Epithelial cell of esophagus (primary cell): Measurements from ENCODE around the gene SEMA6A.

Source experiments
- DNase-seq: peaks from one replicate; pipeline ENCODE4 v3.0.0; 2010; ENCODE audit warnings: low read depth
- H3K4me3 ChIP-seq: 2 replicates; pipeline ENCODE4 v1.5.1; 2011; ENCODE audit warnings: mild to moderate bottlenecking, low read length, control low read depth
- TF ChIP-seq, protein P1 (sequence below): IDR thresholded peaks from 2 replicates; pipeline ENCODE4 v1.5.1; 2011; ENCODE audit warnings: low read depth, mild to moderate bottlenecking, low read length, control low read depth, inconsistent platforms; ENCODE audit not compliant: insufficient read depth; ENCODE audit errors: missing control alignments

SEMA6A gene

DNA sequence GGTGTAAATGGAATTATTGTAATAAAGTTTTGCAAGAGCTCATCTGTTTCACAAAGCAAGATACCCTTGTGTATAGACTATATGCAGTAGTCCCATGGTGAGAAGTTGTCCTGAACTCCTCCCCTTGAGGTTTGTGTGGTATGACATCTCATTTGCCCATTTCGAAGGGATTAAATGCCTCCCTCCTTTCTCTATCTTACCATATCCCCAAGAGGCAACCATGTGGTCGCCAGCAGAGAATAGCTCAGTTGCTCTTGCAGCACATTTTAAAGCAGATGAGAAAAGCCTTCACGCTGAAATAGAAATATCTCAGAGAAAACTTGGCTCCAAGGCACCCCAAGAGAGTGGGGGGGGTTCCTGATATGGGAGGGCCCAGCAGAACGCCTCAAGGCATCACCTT is 4.6 kb downstream of the SEMA6A start:
- H3K4me3 ChIP-seq, result no peak overlapping the region
- DNase-seq, result no peak
- TF ChIP-seq, protein P1, sequence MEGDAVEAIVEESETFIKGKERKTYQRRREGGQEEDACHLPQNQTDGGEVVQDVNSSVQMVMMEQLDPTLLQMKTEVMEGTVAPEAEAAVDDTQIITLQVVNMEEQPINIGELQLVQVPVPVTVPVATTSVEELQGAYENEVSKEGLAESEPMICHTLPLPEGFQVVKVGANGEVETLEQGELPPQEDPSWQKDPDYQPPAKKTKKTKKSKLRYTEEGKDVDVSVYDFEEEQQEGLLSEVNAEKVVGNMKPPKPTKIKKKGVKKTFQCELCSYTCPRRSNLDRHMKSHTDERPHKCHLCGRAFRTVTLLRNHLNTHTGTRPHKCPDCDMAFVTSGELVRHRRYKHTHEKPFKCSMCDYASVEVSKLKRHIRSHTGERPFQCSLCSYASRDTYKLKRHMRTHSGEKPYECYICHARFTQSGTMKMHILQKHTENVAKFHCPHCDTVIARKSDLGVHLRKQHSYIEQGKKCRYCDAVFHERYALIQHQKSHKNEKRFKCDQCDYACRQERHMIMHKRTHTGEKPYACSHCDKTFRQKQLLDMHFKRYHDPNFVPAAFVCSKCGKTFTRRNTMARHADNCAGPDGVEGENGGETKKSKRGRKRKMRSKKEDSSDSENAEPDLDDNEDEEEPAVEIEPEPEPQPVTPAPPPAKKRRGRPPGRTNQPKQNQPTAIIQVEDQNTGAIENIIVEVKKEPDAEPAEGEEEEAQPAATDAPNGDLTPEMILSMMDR, result no peak

DNA sequence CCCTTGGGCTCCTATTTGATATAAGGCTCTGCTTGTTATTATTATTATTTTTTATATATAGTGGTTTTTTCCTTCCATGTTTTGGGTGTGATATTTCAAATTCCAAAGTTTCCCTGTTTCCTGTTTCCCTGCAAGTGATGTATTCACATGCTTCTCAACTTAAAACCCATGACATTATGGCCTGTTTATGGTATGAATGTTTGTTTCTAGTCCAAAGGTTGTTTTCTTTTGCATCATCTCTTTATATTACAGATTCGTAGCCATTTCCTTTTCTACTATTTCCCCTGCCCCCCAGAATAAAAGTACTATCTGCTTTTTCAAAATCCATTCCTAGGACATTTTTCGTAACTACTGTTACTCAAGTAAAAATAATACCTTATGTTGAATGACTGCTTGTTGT is 7.5 kb downstream of the SEMA6A start:
- no peak overlapping the region for H3K4me3 ChIP-seq
- no peak for DNase-seq
- TF ChIP-seq, protein P1, result no peak

DNA sequence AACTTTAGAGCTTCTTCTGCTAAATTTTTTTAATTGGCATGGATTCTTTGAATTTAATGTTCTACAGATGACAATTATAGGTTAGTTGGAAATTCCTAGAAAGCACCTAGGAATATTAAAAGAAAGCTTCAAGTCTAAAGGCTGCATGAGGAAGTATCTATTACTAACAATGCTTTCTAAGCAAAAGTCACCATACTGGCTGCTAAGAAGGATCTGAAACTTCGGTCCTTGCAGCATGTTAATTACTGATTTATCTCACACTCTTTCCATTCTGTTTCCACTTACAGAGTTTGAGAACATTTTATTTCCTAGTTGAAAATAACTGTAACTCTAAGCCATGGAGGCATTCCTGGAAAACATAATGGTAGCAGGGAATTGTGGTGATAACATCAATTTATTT is 8.4 kb downstream of the SEMA6A start:
- TF ChIP-seq, protein P1, result no peak
- H3K4me3 ChIP-seq, result no peak overlapping the region

DNA sequence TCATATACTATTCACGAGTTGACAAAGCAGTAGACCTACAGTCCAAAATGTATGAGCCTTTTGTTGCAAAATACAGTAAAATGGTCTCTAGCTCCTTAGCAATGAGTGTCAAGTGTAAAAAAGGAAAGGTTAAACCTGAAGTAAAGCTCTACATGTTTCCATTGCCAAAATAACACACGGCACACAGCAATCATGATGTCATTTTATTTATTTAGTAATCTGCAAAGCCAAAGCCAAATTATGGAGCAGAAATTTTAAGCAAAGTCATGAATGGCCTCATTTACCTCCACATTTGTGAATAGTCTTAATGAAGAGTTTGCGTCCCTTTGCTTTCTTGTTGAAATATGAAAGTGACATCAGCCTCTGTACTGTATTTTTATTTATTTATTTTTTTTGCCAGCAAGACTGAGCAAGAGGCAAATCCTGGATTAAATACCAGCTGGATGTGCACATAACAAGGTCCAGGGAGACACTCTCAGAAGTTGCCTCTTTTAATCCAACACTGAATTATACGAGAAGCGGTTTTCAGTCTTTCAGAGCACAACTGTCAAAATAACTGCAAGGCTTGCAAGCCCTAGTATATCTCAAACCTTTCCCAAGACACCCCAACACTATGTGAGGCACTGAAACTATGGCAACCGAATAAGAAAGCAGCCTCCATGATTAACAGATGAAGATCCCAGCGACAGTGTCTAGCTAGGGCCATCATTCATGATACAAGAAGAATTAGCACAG is 9.7 kb downstream of the SEMA6A start:
- no peak for DNase-seq
- TF ChIP-seq, protein P1, result no peak
- H3K4me3 ChIP-seq, result no peak overlapping the region

More for the DNA sequence above, 8.4 kb downstream of the SEMA6A start:
- no peak for DNase-seq

DNA sequence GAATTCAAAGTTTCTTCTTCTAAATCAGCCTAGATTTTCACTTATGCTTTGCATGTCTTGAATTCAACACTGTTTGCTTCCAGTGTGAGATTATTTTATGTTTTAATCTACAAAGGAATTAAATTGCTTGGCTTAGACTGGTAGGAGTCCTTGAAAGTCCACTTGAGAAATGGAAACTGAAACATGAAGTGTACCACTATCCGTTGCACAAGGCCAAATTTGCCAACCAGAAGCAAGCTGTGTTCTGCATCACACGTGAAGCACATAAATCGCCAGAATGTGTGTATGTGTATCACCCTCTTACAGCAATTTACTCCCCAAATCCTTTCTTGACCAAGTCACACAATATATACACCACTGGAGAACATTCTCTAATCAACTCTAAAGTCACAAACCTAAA is 10.3 kb downstream of the SEMA6A start:
- no peak for DNase-seq

DNA sequence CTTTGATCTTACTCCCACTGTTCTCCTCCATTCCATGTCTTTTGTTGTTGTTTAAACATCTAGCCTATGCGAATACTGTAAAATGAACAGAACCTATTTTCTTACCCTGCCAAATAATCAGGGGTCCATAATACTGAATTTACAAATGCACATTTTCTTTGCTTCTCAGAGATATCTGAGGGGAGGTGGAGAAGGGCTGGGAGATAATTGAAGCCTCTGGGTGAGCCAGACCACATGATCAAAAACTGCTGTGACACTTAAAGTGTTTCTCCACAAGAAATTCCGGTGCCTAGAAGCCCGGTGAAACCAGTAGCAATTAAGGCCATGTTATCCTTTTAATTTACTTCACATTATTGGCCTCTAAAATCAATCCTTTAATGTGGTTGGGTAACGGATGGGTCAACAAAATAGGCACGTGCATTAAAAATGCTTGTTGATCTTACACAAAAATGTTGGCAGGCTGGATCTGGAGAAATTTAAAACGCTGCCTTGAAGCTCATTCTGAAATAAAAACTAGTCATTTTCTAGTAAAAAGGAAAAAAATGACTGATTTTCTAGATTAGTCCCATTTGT is 10.8 kb downstream of the SEMA6A start:
- no peak for DNase-seq
- TF ChIP-seq, protein P1, result no peak
- H3K4me3 ChIP-seq, result no peak overlapping the region

More for the DNA sequence above, 10.3 kb downstream of the SEMA6A start:
- TF ChIP-seq, protein P1, result no peak
- no peak overlapping the region for H3K4me3 ChIP-seq

DNA sequence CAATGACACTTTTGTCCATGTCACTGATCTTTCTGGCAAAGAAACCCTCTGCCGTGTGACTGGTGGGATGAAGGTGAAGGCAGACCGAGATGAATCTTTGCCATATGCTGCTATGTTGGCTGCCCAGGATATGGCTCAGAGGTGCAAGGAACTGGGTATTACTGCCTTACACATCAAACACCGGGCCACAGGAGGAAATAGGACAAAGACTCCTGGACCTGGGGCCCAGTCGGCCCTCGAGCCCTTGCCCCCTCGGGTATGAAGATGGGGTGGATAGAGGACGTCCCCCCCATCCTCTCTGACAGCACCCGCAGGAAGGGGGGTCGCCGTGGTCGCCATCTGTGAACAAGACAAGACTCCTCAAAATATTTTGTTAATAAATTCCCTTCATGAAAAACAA is 12.0 kb downstream of the SEMA6A start:
- no peak for DNase-seq
- TF ChIP-seq, protein P1, result no peak
- H3K4me3 ChIP-seq, result no peak overlapping the region
